ENCODE results near the gene DHX38. TPM values are rescaled to one million over a fixed set of nuclear protein-coding genes. Genes with fewer than 3 reads are reported as not detected.
A peak's percentile ranks its signal among the peaks of the same experiment; 100 is the strongest.

The DHX38 gene
- polyA plus RNA-seq (2013), result 43.0 TPM

DNA sequence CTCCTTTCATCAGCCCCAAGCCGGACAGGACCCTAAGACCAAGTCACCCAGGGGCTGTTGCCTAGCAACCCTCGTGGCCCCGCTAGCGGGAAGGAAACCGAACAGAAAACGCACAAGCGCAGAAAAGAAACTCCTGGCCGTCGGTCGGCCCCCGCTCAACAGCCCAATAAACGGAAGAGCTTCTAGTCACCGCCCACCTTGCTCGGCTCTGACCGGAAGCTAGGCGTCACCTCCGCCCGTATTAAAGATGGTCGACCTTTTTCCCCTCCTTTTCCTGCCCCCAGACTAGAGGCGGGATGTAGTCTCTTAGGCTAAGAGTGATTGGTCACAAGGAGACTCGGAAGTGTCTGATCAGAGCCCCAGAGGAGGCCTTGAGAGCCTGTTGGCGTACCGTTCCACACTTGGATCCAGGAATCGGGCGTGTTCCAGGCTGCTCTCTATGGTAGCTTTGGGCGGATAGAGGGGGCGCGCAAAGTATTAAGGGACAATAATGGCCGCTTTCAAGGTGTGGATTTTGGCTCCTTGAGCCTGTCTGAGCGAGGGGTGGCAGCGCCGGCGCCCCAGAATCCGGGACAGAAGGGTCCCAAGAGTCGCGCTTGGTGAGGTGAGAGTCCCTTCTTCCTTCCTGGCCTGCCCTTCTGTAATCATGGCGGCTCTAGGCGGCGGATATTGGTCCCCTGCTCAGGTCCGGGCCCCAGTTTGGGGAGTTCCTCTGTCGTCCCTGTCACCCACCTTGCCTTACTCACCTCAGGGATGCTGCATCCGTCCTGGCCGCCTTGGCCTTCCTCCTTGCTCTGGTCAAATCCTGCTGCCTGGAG, at the start of gene DHX38, which contains the start of gene TXNL4B:
DHX38 (plus strand) TSS at position 400 of the 818 bp plus-strand sequence. CDS start 2,311 bp downstream, outside the sequence.
TXNL4B (minus strand) TSS at position 173 of the 818 bp plus-strand sequence. CDS start 2,871 bp downstream, outside the sequence.
- peaks cover 13 to 48% (median 37%) of the 10 kb centered on the region in 4 experiments for H3K36me3 ChIP-seq (ENCODE audit: control insufficient read depth in 4 of 4, insufficient read depth in 4 of 4, low read length in 3 of 4)
- ChIA-PET POLR2A (interaction anchor here (0.8 kb wide), 1 partner anchor 1032 kb away, joined by 3 read pairs; no protein-coding TSS in a partner anchor), CTCF (interaction anchor here (1.5 kb wide), 1 partner anchor 27 kb away, joined by 6 read pairs; no protein-coding TSS in a partner anchor)
- H3K4me3 ChIP-seq (ENCODE audit: control insufficient read depth in 1 of 7, extremely low read depth in 1 of 7, insufficient read depth in 4 of 7, low read depth in 2 of 7, low read length in 6 of 7), result peak within 1 kb of the TSS; percentile 80 to 99 (median 94)
- 0% methylated on average over 38 of the region's 43 CpGs for WGBS (ENCODE audit: insufficient coverage)
- DNase-seq, result peak; percentile 98 to 99 (median 99)
- H3K4me1 ChIP-seq (ENCODE audit: control extremely low read depth in 1 of 4, control insufficient read depth in 4 of 4, insufficient read depth in 4 of 4, low read length in 3 of 4), result peaks cover 12 to 26% (median 20%) of the 10 kb centered on the region in 4 experiments
- no peaks in the 10 kb centered on the region for H3K9me3 ChIP-seq (ENCODE audit: control extremely low read depth in 1 of 5, control insufficient read depth in 4 of 5, insufficient read depth in 2 of 5, low read depth in 1 of 5, low read length in 4 of 5)
- H3K27ac ChIP-seq (ENCODE audit: insufficient read depth in 1 of 2, low read depth in 1 of 2, low read length in 2 of 2, poor library complexity in 1 of 2, severe bottlenecking in 2 of 2), result peak within 1 kb of the TSS; percentile 92 to 97
- H3K27me3 ChIP-seq (replicated peaks in 2 of 5; ENCODE audit: control insufficient read depth in 4 of 5, insufficient read depth in 5 of 5, low read length in 4 of 5), result no peaks in the 10 kb centered on the region

DNA sequence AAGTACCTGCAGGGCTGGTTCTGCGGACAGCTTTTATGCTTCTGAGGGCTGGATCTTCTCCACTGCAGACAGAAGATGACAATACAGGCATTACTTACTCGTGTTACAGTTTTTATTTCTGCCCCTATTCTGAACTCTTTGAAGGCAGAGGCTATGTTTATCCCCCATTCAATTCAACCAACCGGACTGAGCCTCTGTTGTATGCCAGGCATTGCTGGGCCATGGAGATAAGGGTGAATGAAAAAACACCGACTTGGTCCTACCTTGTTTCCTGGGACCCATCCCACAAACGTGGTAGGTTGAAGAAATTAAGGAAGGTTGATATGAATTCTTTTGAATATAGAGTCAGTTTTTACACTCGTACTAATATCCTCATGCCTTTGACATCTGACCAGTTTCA, 49.4 kb upstream of the DHX38 start:
- 94% methylated on average over 3 of the region's 6 CpGs for WGBS (ENCODE audit: insufficient coverage)
- Histone ChIP-seq H3K4me1 (ENCODE audit: control extremely low read depth in 1 of 4, control insufficient read depth in 4 of 4, insufficient read depth in 4 of 4, low read length in 3 of 4) (peaks cover 3 to 23% (median 12%) of the 10 kb centered on the region in 4 experiments), H3K27me3 (replicated peaks in 2 of 5; ENCODE audit: control insufficient read depth in 4 of 5, insufficient read depth in 5 of 5, low read length in 4 of 5) (no peaks in the 10 kb centered on the region), H3K27ac (ENCODE audit: insufficient read depth in 1 of 2, low read depth in 1 of 2, low read length in 2 of 2, poor library complexity in 1 of 2, severe bottlenecking in 2 of 2) (no peak overlapping the region), H3K36me3 (ENCODE audit: control insufficient read depth in 4 of 4, insufficient read depth in 4 of 4, low read length in 3 of 4) (peaks cover 0 to 9% (median 0%) of the 10 kb centered on the region in 4 experiments), H3K4me3 (ENCODE audit: control insufficient read depth in 1 of 7, extremely low read depth in 1 of 7, insufficient read depth in 4 of 7, low read depth in 2 of 7, low read length in 6 of 7) (no peak overlapping the region), H3K9me3 (ENCODE audit: control extremely low read depth in 1 of 5, control insufficient read depth in 4 of 5, insufficient read depth in 2 of 5, low read depth in 1 of 5, low read length in 4 of 5) (peaks cover 2 to 4% (median 3%) of the 10 kb centered on the region in 5 experiments)
- no peak for DNase-seq
- ChIA-PET POLR2A (no interaction called here), CTCF (no interaction called here)

DNA sequence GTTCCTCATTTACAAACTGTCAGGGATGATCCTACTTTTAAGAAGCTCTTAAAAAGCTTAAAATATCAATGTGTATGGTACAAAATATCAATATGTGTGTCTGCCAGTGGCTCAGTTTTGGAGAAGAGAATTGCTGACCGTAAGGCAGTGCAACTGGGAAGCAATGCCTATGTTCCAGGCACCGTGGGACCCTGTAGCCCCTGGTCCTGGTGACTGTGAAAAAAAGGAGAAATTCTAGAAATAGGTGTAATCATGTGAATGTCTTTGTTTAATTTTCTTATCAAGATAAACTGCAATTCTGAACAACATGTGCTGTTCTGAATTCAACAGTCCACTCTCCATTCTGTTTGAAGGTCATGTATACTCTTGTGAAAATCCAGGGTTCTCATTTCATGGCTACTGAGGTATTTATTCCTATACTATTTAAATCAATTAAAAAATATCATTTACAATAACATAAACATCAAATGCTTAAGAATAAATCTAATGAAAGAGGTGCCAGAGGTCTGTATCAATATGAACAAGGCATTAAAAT, 48.8 kb upstream of the DHX38 start:
- Histone ChIP-seq H3K4me3 (ENCODE audit: control insufficient read depth in 1 of 7, extremely low read depth in 1 of 7, insufficient read depth in 4 of 7, low read depth in 2 of 7, low read length in 6 of 7) (no peak overlapping the region), H3K27ac (ENCODE audit: insufficient read depth in 1 of 2, low read depth in 1 of 2, low read length in 2 of 2, poor library complexity in 1 of 2, severe bottlenecking in 2 of 2) (no peak overlapping the region), H3K4me1 (ENCODE audit: control extremely low read depth in 1 of 4, control insufficient read depth in 4 of 4, insufficient read depth in 4 of 4, low read length in 3 of 4) (peaks cover 3 to 23% (median 12%) of the 10 kb centered on the region in 4 experiments), H3K36me3 (ENCODE audit: control insufficient read depth in 4 of 4, insufficient read depth in 4 of 4, low read length in 3 of 4) (peaks cover 0 to 9% (median 0%) of the 10 kb centered on the region in 4 experiments), H3K27me3 (replicated peaks in 2 of 5; ENCODE audit: control insufficient read depth in 4 of 5, insufficient read depth in 5 of 5, low read length in 4 of 5) (no peaks in the 10 kb centered on the region), H3K9me3 (ENCODE audit: control extremely low read depth in 1 of 5, control insufficient read depth in 4 of 5, insufficient read depth in 2 of 5, low read depth in 1 of 5, low read length in 4 of 5) (peaks cover 3 to 9% (median 6%) of the 10 kb centered on the region in 5 experiments)
- POLR2A ChIA-PET, result no interaction called here
- CTCF ChIA-PET, result no interaction called here
- DNase-seq, result no peak
- 100% methylated on average over 1 of the region's 2 CpGs for WGBS (ENCODE audit: insufficient coverage)

DNA sequence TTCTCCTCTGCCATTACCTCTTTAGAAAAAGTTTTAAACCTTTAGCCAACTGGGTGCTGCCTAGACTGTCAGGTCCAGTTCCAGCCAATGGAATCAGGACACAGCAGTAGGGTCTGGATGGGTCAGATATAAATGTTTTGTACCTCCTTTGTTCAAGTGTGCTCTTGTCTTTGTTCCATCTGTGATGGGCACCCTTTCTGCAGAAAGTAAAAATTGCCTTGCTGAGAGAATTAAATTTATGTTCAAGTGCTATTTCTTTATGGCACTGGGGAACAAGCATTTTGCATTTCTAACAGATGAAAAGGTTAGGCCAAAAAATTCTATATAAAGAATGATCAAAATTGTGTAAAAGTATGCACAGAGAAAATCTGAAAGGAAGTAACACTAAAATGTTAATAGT, 44.5 kb upstream of the DHX38 start:
- H3K4me1 ChIP-seq (ENCODE audit: control extremely low read depth in 1 of 4, control insufficient read depth in 4 of 4, insufficient read depth in 4 of 4, low read length in 3 of 4), result peaks cover 0 to 27% (median 7%) of the 10 kb centered on the region in 4 experiments
- H3K9me3 ChIP-seq (ENCODE audit: control extremely low read depth in 1 of 5, control insufficient read depth in 4 of 5, insufficient read depth in 2 of 5, low read depth in 1 of 5, low read length in 4 of 5), result peaks cover 3 to 14% (median 6%) of the 10 kb centered on the region in 5 experiments
- H3K27me3 ChIP-seq (replicated peaks in 2 of 5; ENCODE audit: control insufficient read depth in 4 of 5, insufficient read depth in 5 of 5, low read length in 4 of 5), result no peaks in the 10 kb centered on the region
- ChIA-PET POLR2A (no interaction called here), CTCF (no interaction called here)
- H3K27ac ChIP-seq (ENCODE audit: insufficient read depth in 1 of 2, low read depth in 1 of 2, low read length in 2 of 2, poor library complexity in 1 of 2, severe bottlenecking in 2 of 2), result no peak overlapping the region
- H3K4me3 ChIP-seq (ENCODE audit: control insufficient read depth in 1 of 7, extremely low read depth in 1 of 7, insufficient read depth in 4 of 7, low read depth in 2 of 7, low read length in 6 of 7), result no peak overlapping the region
- DNase-seq, result no peak
- no peaks in the 10 kb centered on the region for H3K36me3 ChIP-seq (ENCODE audit: control insufficient read depth in 4 of 4, insufficient read depth in 4 of 4, low read length in 3 of 4)

DNA sequence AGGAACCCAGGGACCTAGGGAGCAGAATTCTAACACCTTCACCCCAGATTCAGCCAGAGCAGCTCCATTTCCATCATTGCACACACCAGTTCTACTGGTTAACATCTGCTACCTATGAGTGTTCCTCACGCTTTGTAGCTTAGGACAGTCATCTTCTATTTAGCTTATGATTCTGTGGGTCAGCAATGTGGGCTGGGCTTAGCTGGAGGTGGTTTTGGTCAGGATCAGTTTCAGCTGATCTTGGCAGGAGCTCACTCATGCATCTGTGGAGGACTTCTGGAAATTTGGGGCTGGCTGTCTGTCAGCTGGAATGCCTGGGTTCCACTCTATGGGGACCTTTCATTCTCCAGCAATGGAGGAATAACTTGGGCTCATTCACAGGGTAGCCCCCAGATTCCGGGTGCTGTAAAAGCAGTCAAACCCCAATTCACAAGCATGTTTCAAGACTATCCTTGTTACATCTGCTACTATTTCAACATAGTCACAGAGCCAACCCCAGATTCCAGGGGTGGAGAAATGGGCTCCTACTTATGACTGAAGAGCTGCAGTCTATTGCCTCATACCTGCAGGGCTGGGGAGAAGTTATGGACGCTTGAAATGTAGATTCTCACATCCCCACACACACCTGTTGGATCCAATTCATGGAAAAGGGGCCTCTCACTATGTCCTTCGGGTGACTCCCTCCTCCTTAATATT, 42.7 kb upstream of the DHX38 start:
- H3K36me3 ChIP-seq (ENCODE audit: control insufficient read depth in 4 of 4, insufficient read depth in 4 of 4, low read length in 3 of 4), result no peaks in the 10 kb centered on the region
- H3K27ac ChIP-seq (ENCODE audit: insufficient read depth in 1 of 2, low read depth in 1 of 2, low read length in 2 of 2, poor library complexity in 1 of 2, severe bottlenecking in 2 of 2), result no peak overlapping the region
- DNase-seq, result no peak
- peaks cover 3 to 14% (median 6%) of the 10 kb centered on the region in 5 experiments for H3K9me3 ChIP-seq (ENCODE audit: control extremely low read depth in 1 of 5, control insufficient read depth in 4 of 5, insufficient read depth in 2 of 5, low read depth in 1 of 5, low read length in 4 of 5)
- H3K27me3 ChIP-seq (replicated peaks in 2 of 5; ENCODE audit: control insufficient read depth in 4 of 5, insufficient read depth in 5 of 5, low read length in 4 of 5), result no peaks in the 10 kb centered on the region
- H3K4me3 ChIP-seq (ENCODE audit: control insufficient read depth in 1 of 7, extremely low read depth in 1 of 7, insufficient read depth in 4 of 7, low read depth in 2 of 7, low read length in 6 of 7), result no peak overlapping the region
- 100% methylated on average over 1 of the region's 4 CpGs for WGBS (ENCODE audit: insufficient coverage)
- POLR2A ChIA-PET, result no interaction called here
- CTCF ChIA-PET, result no interaction called here
- peaks cover 0 to 22% (median 5%) of the 10 kb centered on the region in 4 experiments for H3K4me1 ChIP-seq (ENCODE audit: control extremely low read depth in 1 of 4, control insufficient read depth in 4 of 4, insufficient read depth in 4 of 4, low read length in 3 of 4)

DNA sequence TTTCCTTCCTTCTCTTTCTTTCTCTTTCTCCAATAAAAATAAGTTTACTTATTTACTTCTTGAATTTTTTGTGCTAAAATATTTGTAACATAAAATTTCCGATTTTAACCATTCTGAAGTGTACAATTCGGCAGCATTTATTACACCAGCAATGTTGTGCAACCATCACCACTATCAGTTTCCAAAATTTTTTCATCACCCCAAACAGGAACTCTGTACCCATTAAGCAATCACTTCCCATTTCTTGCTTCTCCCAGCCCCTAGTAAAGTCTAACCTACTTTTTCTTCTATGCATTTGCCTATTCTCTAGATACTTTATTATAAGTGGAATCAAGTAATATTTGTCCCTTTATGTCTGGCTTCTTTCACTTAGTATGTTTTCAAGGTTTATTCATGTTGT, 41.8 kb upstream of the DHX38 start:
- Histone ChIP-seq H3K4me1 (ENCODE audit: control extremely low read depth in 1 of 4, control insufficient read depth in 4 of 4, insufficient read depth in 4 of 4, low read length in 3 of 4) (peaks cover 0 to 22% (median 5%) of the 10 kb centered on the region in 4 experiments), H3K36me3 (ENCODE audit: control insufficient read depth in 4 of 4, insufficient read depth in 4 of 4, low read length in 3 of 4) (no peaks in the 10 kb centered on the region), H3K4me3 (ENCODE audit: control insufficient read depth in 1 of 7, extremely low read depth in 1 of 7, insufficient read depth in 4 of 7, low read depth in 2 of 7, low read length in 6 of 7) (no peak overlapping the region), H3K27ac (ENCODE audit: insufficient read depth in 1 of 2, low read depth in 1 of 2, low read length in 2 of 2, poor library complexity in 1 of 2, severe bottlenecking in 2 of 2) (no peak overlapping the region), H3K27me3 (replicated peaks in 2 of 5; ENCODE audit: control insufficient read depth in 4 of 5, insufficient read depth in 5 of 5, low read length in 4 of 5) (no peaks in the 10 kb centered on the region), H3K9me3 (ENCODE audit: control extremely low read depth in 1 of 5, control insufficient read depth in 4 of 5, insufficient read depth in 2 of 5, low read depth in 1 of 5, low read length in 4 of 5) (peaks cover 3 to 14% (median 6%) of the 10 kb centered on the region in 5 experiments)
- ChIA-PET POLR2A (no interaction called here), CTCF (no interaction called here)
- 25% methylated on average over 1 of the region's 2 CpGs for WGBS (ENCODE audit: insufficient coverage)
- peak in 2 of 3 donors; percentile 9 to 21 for DNase-seq
